Activated naive CD4-positive, alpha-beta T cell treated with anti-CD3 and anti-CD28 coated beads for 36 hours (primary cell): ENCODE results near the gene CNIH1. TPM values are rescaled to one million over a fixed set of nuclear protein-coding genes. Genes with fewer than 3 reads are reported as not detected.
"Not testable (repeated sequence)": the region's sequence is repeated elsewhere in the genome, so short reads cannot be mapped to it uniquely, and the experiment has no call there.

Experiments
- CTCF ChIA-PET: fragments of 350-600 bp; sonication (Branson Sonifier 250); formaldehyde crosslinking; loops from one replicate; lab custom pipeline; 2021; ENCODE audit warnings: antibody characterized with exemption; lab: Charles Lee
- DNase-seq: peaks from one replicate; pipeline ENCODE4 v3.0.0-alpha.2; 2020
- H3K27ac Mint-ChIP-seq: one replicate; pipeline ENCODE4 v1.8.0; 2021; ENCODE audit warnings: mild to moderate bottlenecking, mixed read lengths
- H3K27me3 Mint-ChIP-seq: one replicate; pipeline ENCODE4 v1.8.0; 2021; ENCODE audit warnings: low read depth, mixed read lengths
- H3K36me3 Mint-ChIP-seq: one replicate; pipeline ENCODE4 v1.8.0; 2021; ENCODE audit warnings: low read depth, mixed read lengths
- H3K4me1 Mint-ChIP-seq: one replicate; pipeline ENCODE4 v1.8.0; 2021; ENCODE audit warnings: low read depth, mixed read lengths
- H3K4me3 Mint-ChIP-seq: one replicate; pipeline ENCODE4 v1.8.0; 2021; ENCODE audit warnings: mild to moderate bottlenecking, moderate library complexity, mixed read lengths
- H3K9me3 Mint-ChIP-seq: one replicate; pipeline ENCODE4 v1.8.0; 2021; ENCODE audit warnings: mixed read lengths
- intact Hi-C: fragments of 100-400 bp; cut with micrococcal nuclease; formaldehyde crosslinking; loops from one replicate; pipeline ENCODE4 v1.15.1; 2023
- total RNA-seq, 2 experiments: library from RNA; stranded (reverse); gene quantifications; one replicate each; pipeline ENCODE4 v1.2.3, GENCODE V29; 2021

Gene CNIH1
- total RNA-seq, 2 experiments from 2014 or later, result 68.1 to 78.4 TPM

- no peak for DNase-seq
- no peak overlapping the region for H3K27ac Mint-ChIP-seq
- intact Hi-C loops, result loop anchor here (5.0 kb wide), 1 partner anchor 458 kb away; the partner anchor contains the start of gene GCH1
- H3K9me3 Mint-ChIP-seq, result no peaks in the 10 kb centered on the region
- H3K27me3 Mint-ChIP-seq, result no peaks in the 10 kb centered on the region
- H3K4me3 Mint-ChIP-seq, result no peak overlapping the region
- peaks cover 18% of the 10 kb centered on the region for H3K4me1 Mint-ChIP-seq
- peaks cover 7% of the 10 kb centered on the region for H3K36me3 Mint-ChIP-seq
- CTCF ChIA-PET, result interaction anchor here (0.7 kb wide), 2 partner anchors 11 to 52 kb away, joined by 3 read pairs; no protein-coding TSS in a partner anchor
These were observed 3.5 kb upstream of the CNIH1 start for GRCh38 chr14:54444681-54445080.

GRCh38 chr14:54443981-54444380 is 2.8 kb upstream of the CNIH1 start:
- Mint-ChIP-seq H3K4me3 (no peak overlapping the region), H3K4me1 (peaks cover 22% of the 10 kb centered on the region), H3K27ac (no peak overlapping the region), H3K9me3 (no peaks in the 10 kb centered on the region), H3K36me3 (peaks cover 10% of the 10 kb centered on the region), H3K27me3 (no peaks in the 10 kb centered on the region)
- intact Hi-C loops, result loop anchor here (5.0 kb wide), 1 partner anchor 458 kb away; the partner anchor contains the start of gene GCH1
- DNase-seq, result no peak
- CTCF ChIA-PET, result interaction anchor here (0.7 to 1.1 kb wide), 5 partner anchors 9 to 52 kb away, joined by 3 read pairs; partner anchors contain the start of gene CDKN3

GRCh38 chr14:54442961-54443360 is 1.8 kb upstream of the CNIH1 start:
- not testable (repeated sequence) for H3K27ac Mint-ChIP-seq, H3K9me3 Mint-ChIP-seq, H3K27me3 Mint-ChIP-seq, DNase-seq, H3K4me3 Mint-ChIP-seq
- CTCF ChIA-PET, result interaction anchor here (1.0 to 1.2 kb wide), 3 partner anchors 14 to 46 kb away, joined by 3 to 4 read pairs (median 3); partner anchors contain the start of gene CDKN3
- intact Hi-C loops, result loop anchor here (5.0 kb wide), 1 partner anchor 459 kb away; the partner anchor contains the start of gene GCH1
- peaks cover 32% of the 10 kb centered on the region for H3K4me1 Mint-ChIP-seq
- peaks cover 11% of the 10 kb centered on the region for H3K36me3 Mint-ChIP-seq

- Mint-ChIP-seq H3K27ac (peak overlapping the region; percentile 79), H3K9me3 (no peaks in the 10 kb centered on the region), H3K27me3 (no peaks in the 10 kb centered on the region), H3K4me3 (peak overlapping the region; percentile 87), H3K36me3 (peaks cover 17% of the 10 kb centered on the region), H3K4me1 (peaks cover 54% of the 10 kb centered on the region)
- DNase-seq, result no peak
- intact Hi-C loops, result loop anchor here (1.0 to 5.0 kb wide), 3 partner anchors 12 to 462 kb away; partner anchors contain the start of gene GCH1
- CTCF ChIA-PET, result interaction anchor here (1.2 kb wide), 1 partner anchor 22 kb away, joined by 4 read pairs; no protein-coding TSS in a partner anchor
These were observed 700 bp downstream of the CNIH1 start for GRCh38 chr14:54440476-54440872.

GRCh38 chr14:54440037-54440436 is 1.1 kb downstream of the CNIH1 start:
- Mint-ChIP-seq H3K4me3 (peak overlapping the region; percentile 87), H3K36me3 (peaks cover 18% of the 10 kb centered on the region), H3K4me1 (peaks cover 59% of the 10 kb centered on the region), H3K9me3 (no peaks in the 10 kb centered on the region), H3K27ac (peak overlapping the region; percentile 79), H3K27me3 (no peaks in the 10 kb centered on the region)
- CTCF ChIA-PET, result interaction anchor here (1.2 to 1.3 kb wide), 2 partner anchors 14 to 23 kb away, joined by 3 to 4 read pairs; no protein-coding TSS in a partner anchor
- no peak for DNase-seq
- intact Hi-C loops, result loop anchor here (1.0 to 5.0 kb wide), 3 partner anchors 12 to 462 kb away; partner anchors contain the start of gene GCH1

GRCh38 chr14:54438703-54439102 is 2.5 kb downstream of the CNIH1 start:
- peaks cover 72% of the 10 kb centered on the region for H3K4me1 Mint-ChIP-seq

GRCh38 chr14:54437954-54438353 is 3.2 kb downstream of the CNIH1 start:
- DNase-seq, H3K4me3 Mint-ChIP-seq, H3K27me3 Mint-ChIP-seq, H3K9me3 Mint-ChIP-seq, H3K27ac Mint-ChIP-seq, CTCF ChIA-PET: not testable (repeated sequence)
- intact Hi-C loops, result loop anchor here (5.0 to 10.0 kb wide), 3 partner anchors 189 to 937 kb away; no protein-coding TSS in a partner anchor
- Mint-ChIP-seq H3K4me1 (peaks cover 77% of the 10 kb centered on the region), H3K36me3 (peaks cover 28% of the 10 kb centered on the region)

More at GRCh38 chr14:54438703-54439102, 2.5 kb downstream of the CNIH1 start:
- intact Hi-C loops, result loop anchor here (5.0 to 10.0 kb wide), 3 partner anchors 189 to 936 kb away; no protein-coding TSS in a partner anchor
- H3K27ac Mint-ChIP-seq, result no peak overlapping the region
- no peaks in the 10 kb centered on the region for H3K27me3 Mint-ChIP-seq
- no peaks in the 10 kb centered on the region for H3K9me3 Mint-ChIP-seq
- DNase-seq, result no peak
- H3K4me3 Mint-ChIP-seq, result no peak overlapping the region
- CTCF ChIA-PET, result interaction anchor here (1.3 kb wide), 2 partner anchors 11 to 13 kb away, joined by 3 read pairs; no protein-coding TSS in a partner anchor
- H3K36me3 Mint-ChIP-seq, result peaks cover 27% of the 10 kb centered on the region

- Mint-ChIP-seq H3K9me3 (no peaks in the 10 kb centered on the region), H3K27ac (peak overlapping the region; percentile 80), H3K27me3 (no peaks in the 10 kb centered on the region), H3K4me3 (peak overlapping the region; percentile 3), H3K4me1 (peaks cover 81% of the 10 kb centered on the region), H3K36me3 (peaks cover 36% of the 10 kb centered on the region)
- CTCF ChIA-PET, result interaction anchor here (1.3 to 1.8 kb wide), 4 partner anchors 8 to 15 kb away, joined by 3 to 5 read pairs (median 4); no protein-coding TSS in a partner anchor
- peak; percentile 16 for DNase-seq
- intact Hi-C loops, result loop anchor here (1.0 to 10.0 kb wide), 8 partner anchors 8 to 939 kb away; partner anchors contain the start of gene CGRRF1
These were observed 5.6 kb downstream of the CNIH1 start for GRCh38 chr14:54435500-54435981.

GRCh38 chr14:54428527-54428926 is 12.6 kb downstream of the CNIH1 start:
- Mint-ChIP-seq H3K27ac (no peak overlapping the region), H3K27me3 (no peaks in the 10 kb centered on the region), H3K9me3 (no peaks in the 10 kb centered on the region), H3K36me3 (peaks cover 33% of the 10 kb centered on the region), H3K4me1 (peaks cover 50% of the 10 kb centered on the region), H3K4me3 (no peak overlapping the region)
- CTCF ChIA-PET, result interaction anchor here (0.8 kb wide), 2 partner anchors 22 to 81 kb away, joined by 3 read pairs; partner anchors contain the start of gene CGRRF1
- DNase-seq, result no peak
- intact Hi-C loops, result loop anchor here (1.0 kb wide), 2 partner anchors 12 to 32 kb away; no protein-coding TSS in a partner anchor

- Mint-ChIP-seq H3K4me3 (no peak overlapping the region), H3K27ac (no peak overlapping the region)
- intact Hi-C loops, result loop anchor here (1.0 kb wide), 3 partner anchors 7 to 32 kb away; no protein-coding TSS in a partner anchor
These were observed 13.3 kb downstream of the CNIH1 start for GRCh38 chr14:54427871-54428270.

GRCh38 chr14:54425537-54426274 is 15.5 kb downstream of the CNIH1 start:
- intact Hi-C loops, result no loop called here
- no peak for DNase-seq
- Mint-ChIP-seq H3K36me3 (peaks cover 25% of the 10 kb centered on the region), H3K27ac (no peak overlapping the region), H3K27me3 (no peaks in the 10 kb centered on the region), H3K4me3 (no peak overlapping the region), H3K4me1 (peaks cover 34% of the 10 kb centered on the region), H3K9me3 (no peaks in the 10 kb centered on the region)
- CTCF ChIA-PET, result interaction anchor here (0.9 kb wide), 1 partner anchor 14 kb away, joined by 3 read pairs; no protein-coding TSS in a partner anchor

More at GRCh38 chr14:54427871-54428270, 13.3 kb downstream of the CNIH1 start:
- DNase-seq, result no peak
- peaks cover 45% of the 10 kb centered on the region for H3K4me1 Mint-ChIP-seq
- peaks cover 33% of the 10 kb centered on the region for H3K36me3 Mint-ChIP-seq
- CTCF ChIA-PET, result interaction anchor here (1.0 kb wide), 1 partner anchor 14 kb away, joined by 4 read pairs; no protein-coding TSS in a partner anchor
- H3K27me3 Mint-ChIP-seq, result no peaks in the 10 kb centered on the region
- H3K9me3 Mint-ChIP-seq, result no peaks in the 10 kb centered on the region
